ENCODE results near the gene MDC1. TPM values are rescaled to one million over a fixed set of nuclear protein-coding genes. Genes with fewer than 3 reads are reported as not detected.
"Not testable (repeated sequence)": the region's sequence is repeated elsewhere in the genome, so short reads cannot be mapped to it uniquely, and the experiment has no call there.

MDC1 gene
- total RNA-seq, 3 donors from 2014 or later: 15.2 to 34.3 (median 29.5) TPM

DNA sequence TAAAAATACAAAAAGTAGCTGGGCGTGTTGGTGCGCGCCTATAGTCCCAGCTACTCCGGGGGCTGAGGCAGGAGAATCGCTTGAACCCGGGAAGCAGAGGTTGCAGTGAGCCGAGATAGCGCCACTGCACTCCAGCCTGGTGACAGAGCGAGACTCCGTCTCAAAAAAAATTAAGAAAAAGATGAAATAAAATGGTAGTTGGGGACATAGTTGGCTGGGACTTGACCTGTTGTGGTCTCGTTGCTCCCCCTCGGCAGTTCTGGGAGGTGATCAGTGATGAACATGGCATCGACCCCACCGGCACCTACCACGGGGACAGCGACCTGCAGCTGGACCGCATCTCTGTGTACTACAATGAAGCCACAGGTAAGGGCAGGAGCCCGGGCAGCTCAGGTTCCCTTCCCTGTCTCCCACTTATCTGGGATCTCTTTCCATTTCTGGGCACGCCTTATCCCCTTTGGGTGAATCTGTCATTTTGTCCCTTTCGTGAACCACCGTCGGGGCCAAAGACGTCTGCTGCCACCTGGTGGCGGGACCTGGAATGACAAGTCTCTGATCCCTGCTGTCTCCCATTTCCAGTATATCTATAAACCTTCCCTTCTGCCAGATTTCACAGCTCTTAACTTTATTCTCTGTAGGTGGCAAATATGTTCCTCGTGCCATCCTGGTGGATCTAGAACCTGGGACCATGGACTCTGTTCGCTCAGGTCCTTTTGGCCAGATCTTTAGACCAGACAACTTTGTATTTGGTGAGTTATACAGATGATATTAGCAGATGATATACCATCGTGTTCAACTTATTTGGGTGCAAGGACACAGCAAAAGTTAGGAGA is 5.4 kb upstream of the MDC1 start:
- Histone ChIP-seq H3K4me1 (ENCODE audit: low read depth) (peaks cover 26% of the 10 kb centered on the region), H3K36me3 (ENCODE audit: low read depth) (peaks cover 4% of the 10 kb centered on the region)
- intact Hi-C loops (cut with DNase I, micrococcal nuclease): loop anchor here (2.0 kb wide), 2 partner anchors 42 to 44 kb away; no protein-coding TSS in a partner anchor

DNA sequence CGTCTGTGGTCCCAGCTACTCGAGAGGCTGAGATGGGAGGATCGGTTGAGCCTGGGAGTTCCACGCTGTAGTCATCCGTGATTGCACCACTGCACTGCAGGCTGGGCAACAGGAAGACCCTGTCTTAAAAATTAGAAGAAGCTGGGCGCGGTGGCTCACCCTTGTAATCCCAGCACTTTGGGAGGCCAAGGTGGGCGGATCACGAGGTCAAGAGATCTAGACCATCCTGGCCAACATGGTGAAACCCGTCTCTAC is 4.9 kb upstream of the MDC1 start:
- not testable (repeated sequence) for ATAC-seq; H3K4me3 ChIP-seq; H3K36me3 ChIP-seq (ENCODE audit: low read depth); H3K9me3 ChIP-seq
- peak in 2 of 3 donors; percentile 52 to 73 for DNase-seq
- H3K4me1 ChIP-seq (ENCODE audit: low read depth): peaks cover 26% of the 10 kb centered on the region
- intact Hi-C loops (cut with DNase I, micrococcal nuclease): loop anchor here (2.0 kb wide), 2 partner anchors 41 to 43 kb away; no protein-coding TSS in a partner anchor

More for the DNA sequence above, 5.4 kb upstream of the MDC1 start:
- DNase-seq: peak; percentile 86 to 92 (median 91)
- peak; percentile 92 for TF ChIP-seq CTCF (IDR thresholded peaks at IDR 0.05)
- Histone ChIP-seq H3K4me3 (no peak overlapping the region), H3K9me3 (no peaks in the 10 kb centered on the region)
- peak; percentile 39 for ATAC-seq

GRCh38 chr6:30721198-30722024 is 4.3 kb upstream of the MDC1 start:
- Histone ChIP-seq H3K4me1 (ENCODE audit: low read depth) (peaks cover 28% of the 10 kb centered on the region), H3K36me3 (ENCODE audit: low read depth) (peaks cover 4% of the 10 kb centered on the region), H3K4me3 (peak overlapping the region; percentile 92), H3K9me3 (no peaks in the 10 kb centered on the region)
- intact Hi-C loops (cut with DNase I, micrococcal nuclease): loop anchor here (2.0 kb wide), 2 partner anchors 41 to 43 kb away; no protein-coding TSS in a partner anchor
- peak; percentile 93 to 95 (median 94) for DNase-seq
- peak; percentile 42 for TF ChIP-seq CTCF (IDR thresholded peaks at IDR 0.05)
- peak; percentile 70 for ATAC-seq

- intact Hi-C loops (cut with DNase I, micrococcal nuclease): no loop called here
- H3K4me1 ChIP-seq (ENCODE audit: low read depth): peaks cover 30% of the 10 kb centered on the region
These were observed 3.7 kb upstream of the MDC1 start for GRCh38 chr6:30720738-30721197.

GRCh38 chr6:30719791-30720737 is 3.0 kb upstream of the MDC1 start, which contains the start of gene TUBB:
Gene TUBB (plus strand): TSS chr6:30720352. CDS start chr6:30720507, 155 bp downstream.
- peak; percentile 97 to 98 (median 97) for DNase-seq
- Histone ChIP-seq H3K9me3 (no peaks in the 10 kb centered on the region), H3K4me1 (ENCODE audit: low read depth) (peaks cover 30% of the 10 kb centered on the region), H3K36me3 (ENCODE audit: low read depth) (peaks cover 4% of the 10 kb centered on the region), H3K4me3 (peak within 1 kb of the TSS; percentile 92)
- intact Hi-C loops (cut with DNase I, micrococcal nuclease): no loop called here
- no peak for TF ChIP-seq CTCF (IDR thresholded peaks at IDR 0.05)
- peak; percentile 74 for ATAC-seq

More at GRCh38 chr6:30720738-30721197, 3.7 kb upstream of the MDC1 start:
- DNase-seq: peak; percentile 83 to 90 (median 84)
- ATAC-seq: peak; percentile 16
- H3K9me3 ChIP-seq: no peaks in the 10 kb centered on the region
- H3K36me3 ChIP-seq (ENCODE audit: low read depth): peaks cover 4% of the 10 kb centered on the region
- peak overlapping the region; percentile 92 for H3K4me3 ChIP-seq
- TF ChIP-seq CTCF (IDR thresholded peaks at IDR 0.05): no peak
